ENCODE measurements around the gene PCK1.

Gene PCK1

DNA sequence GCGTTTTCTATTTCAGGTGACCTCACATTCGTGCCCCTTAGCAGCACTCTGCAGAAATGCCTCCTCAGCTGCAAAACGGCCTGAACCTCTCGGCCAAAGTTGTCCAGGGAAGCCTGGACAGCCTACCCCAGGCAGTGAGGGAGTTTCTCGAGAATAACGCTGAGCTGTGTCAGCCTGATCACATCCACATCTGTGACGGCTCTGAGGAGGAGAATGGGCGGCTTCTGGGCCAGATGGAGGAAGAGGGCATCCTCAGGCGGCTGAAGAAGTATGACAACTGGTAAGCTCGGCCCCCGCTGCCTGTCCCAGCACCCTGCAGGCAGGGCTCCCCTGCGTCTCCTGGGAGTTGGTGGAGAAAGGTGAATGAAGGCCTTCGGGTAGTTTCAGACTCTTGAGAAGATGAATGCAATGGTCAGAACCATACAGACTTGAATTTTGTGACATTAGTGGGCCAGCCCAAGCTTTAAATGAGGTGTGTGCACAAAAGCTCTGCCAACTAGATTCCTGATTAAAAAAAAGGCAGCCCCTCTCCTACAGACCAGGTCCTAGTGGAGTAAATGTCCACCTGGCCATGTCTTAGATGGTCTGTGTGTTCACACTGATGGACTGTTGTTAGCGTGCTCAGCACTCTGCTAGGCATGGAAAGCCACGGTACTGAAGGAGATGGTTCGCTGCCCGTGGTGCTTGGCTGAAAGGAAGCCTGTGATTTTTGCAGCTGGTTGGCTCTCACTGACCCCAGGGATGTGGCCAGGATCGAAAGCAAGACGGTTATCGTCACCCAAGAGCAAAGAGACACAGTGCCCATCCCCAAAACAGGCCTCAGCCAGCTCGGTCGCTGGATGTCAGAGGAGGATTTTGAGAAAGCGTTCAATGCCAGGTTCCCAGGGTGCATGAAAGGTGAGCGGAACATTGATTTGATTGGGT lies 708 bp downstream of the PCK1 start:
- TF ChIP-seq, protein P1, sequence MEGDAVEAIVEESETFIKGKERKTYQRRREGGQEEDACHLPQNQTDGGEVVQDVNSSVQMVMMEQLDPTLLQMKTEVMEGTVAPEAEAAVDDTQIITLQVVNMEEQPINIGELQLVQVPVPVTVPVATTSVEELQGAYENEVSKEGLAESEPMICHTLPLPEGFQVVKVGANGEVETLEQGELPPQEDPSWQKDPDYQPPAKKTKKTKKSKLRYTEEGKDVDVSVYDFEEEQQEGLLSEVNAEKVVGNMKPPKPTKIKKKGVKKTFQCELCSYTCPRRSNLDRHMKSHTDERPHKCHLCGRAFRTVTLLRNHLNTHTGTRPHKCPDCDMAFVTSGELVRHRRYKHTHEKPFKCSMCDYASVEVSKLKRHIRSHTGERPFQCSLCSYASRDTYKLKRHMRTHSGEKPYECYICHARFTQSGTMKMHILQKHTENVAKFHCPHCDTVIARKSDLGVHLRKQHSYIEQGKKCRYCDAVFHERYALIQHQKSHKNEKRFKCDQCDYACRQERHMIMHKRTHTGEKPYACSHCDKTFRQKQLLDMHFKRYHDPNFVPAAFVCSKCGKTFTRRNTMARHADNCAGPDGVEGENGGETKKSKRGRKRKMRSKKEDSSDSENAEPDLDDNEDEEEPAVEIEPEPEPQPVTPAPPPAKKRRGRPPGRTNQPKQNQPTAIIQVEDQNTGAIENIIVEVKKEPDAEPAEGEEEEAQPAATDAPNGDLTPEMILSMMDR (IDR thresholded peaks at IDR 0.05; ENCODE audit: low read depth, low read length): no peak
- DNase-seq (ENCODE audit: low read depth in 2 of 2): no peak
- H3K4me3 ChIP-seq (replicated peaks in 1 of 2; ENCODE audit: low read depth in 2 of 2, low read length in 2 of 2): no peak overlapping the region

DNA sequence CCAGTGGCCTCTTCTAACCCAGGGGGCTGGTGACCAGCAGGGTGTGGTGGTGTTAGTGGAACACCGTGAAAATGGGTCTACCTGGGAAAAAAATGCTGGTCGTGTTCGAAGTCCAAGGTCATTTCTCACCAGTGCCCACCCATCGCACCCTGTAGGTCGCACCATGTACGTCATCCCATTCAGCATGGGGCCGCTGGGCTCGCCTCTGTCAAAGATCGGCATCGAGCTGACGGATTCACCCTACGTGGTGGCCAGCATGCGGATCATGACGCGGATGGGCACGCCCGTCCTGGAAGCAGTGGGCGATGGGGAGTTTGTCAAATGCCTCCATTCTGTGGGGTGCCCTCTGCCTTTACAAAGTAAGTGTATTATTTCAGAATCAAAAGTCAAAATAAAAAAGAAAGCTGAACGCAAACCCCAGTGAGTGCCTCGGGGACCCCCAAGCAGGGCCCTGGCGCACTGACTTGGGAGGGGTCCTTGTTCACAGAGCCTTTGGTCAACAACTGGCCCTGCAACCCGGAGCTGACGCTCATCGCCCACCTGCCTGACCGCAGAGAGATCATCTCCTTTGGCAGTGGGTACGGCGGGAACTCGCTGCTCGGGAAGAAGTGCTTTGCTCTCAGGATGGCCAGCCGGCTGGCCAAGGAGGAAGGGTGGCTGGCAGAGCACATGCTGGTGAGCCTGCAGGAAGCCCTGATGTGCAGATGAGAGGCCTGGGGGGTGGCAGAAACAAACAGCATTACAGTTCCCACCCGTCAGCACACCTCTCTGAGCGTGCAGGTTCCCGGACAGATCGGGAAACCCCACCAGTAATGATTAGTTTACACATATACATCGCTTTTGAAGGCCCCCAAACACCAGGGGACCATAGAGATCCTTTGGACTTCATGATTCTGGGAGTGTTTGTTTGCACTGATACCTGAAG lies 1.9 kb downstream of the PCK1 start:
- DNase-seq (ENCODE audit: low read depth in 2 of 2): no peak
- TF ChIP-seq, protein P1 (IDR thresholded peaks at IDR 0.05; ENCODE audit: low read depth, low read length): no peak
- no peak overlapping the region for H3K4me3 ChIP-seq (replicated peaks in 1 of 2; ENCODE audit: low read depth in 2 of 2, low read length in 2 of 2)

DNA sequence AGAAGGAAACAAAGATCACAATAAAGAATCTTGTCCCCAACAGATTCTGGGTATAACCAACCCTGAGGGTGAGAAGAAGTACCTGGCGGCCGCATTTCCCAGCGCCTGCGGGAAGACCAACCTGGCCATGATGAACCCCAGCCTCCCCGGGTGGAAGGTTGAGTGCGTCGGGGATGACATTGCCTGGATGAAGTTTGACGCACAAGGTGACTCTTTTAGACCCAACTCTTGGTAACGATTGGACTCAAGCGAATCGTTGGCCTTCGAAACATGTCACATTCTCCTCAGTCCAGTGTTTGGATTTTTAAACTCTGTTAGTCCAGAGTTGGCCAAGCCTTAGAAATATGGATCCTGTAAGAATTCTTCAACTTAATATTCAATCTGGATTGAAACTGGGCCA lies 2.6 kb downstream of the PCK1 start:
- no peak for DNase-seq (ENCODE audit: low read depth in 2 of 2)
- TF ChIP-seq, protein P1 (IDR thresholded peaks at IDR 0.05; ENCODE audit: low read depth, low read length): no peak
- no peak overlapping the region for H3K4me3 ChIP-seq (replicated peaks in 1 of 2; ENCODE audit: low read depth in 2 of 2, low read length in 2 of 2)

DNA sequence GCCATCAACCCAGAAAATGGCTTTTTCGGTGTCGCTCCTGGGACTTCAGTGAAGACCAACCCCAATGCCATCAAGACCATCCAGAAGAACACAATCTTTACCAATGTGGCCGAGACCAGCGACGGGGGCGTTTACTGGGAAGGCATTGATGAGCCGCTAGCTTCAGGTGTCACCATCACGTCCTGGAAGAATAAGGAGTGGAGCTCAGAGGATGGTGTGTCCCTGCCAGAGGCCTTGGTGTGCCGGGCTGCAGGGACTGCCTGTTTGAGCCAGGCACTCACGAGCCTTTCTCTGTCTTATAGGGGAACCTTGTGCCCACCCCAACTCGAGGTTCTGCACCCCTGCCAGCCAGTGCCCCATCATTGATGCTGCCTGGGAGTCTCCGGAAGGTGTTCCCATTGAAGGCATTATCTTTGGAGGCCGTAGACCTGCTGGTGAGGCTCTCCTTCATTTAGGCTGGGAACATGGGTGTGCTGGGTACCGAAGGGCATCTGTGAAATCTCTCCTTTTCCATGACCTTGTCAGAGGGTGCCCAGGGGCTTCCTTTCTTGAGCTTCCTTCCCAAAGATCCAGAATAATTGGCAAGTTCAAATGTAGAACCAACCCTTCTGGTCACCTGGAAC lies 3.4 kb downstream of the PCK1 start:
- no peak overlapping the region for H3K4me3 ChIP-seq (replicated peaks in 1 of 2; ENCODE audit: low read depth in 2 of 2, low read length in 2 of 2)
- no peak for DNase-seq (ENCODE audit: low read depth in 2 of 2)
- TF ChIP-seq, protein P1 (IDR thresholded peaks at IDR 0.05; ENCODE audit: low read depth, low read length): no peak

DNA sequence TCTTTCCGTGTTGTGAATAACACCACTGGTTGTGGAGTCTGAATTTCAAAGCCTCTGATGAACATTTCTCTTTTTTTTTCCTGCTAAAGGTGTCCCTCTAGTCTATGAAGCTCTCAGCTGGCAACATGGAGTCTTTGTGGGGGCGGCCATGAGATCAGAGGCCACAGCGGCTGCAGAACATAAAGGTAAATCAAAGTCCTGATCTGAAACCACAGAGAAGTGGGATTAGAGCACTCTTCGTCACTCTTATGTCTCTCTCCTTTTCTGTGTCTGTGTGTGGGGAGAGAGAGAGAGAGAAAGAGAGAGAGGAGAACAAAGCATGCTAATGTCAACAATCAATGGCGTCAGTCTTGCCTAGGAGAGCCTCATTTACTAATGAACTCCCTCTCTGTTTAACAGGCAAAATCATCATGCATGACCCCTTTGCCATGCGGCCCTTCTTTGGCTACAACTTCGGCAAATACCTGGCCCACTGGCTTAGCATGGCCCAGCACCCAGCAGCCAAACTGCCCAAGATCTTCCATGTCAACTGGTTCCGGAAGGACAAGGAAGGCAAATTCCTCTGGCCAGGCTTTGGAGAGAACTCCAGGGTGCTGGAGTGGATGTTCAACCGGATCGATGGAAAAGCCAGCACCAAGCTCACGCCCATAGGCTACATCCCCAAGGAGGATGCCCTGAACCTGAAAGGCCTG lies 4.2 kb downstream of the PCK1 start:
- TF ChIP-seq, protein P1 (IDR thresholded peaks at IDR 0.05; ENCODE audit: low read depth, low read length): no peak
- no peak for DNase-seq (ENCODE audit: low read depth in 2 of 2)

DNA sequence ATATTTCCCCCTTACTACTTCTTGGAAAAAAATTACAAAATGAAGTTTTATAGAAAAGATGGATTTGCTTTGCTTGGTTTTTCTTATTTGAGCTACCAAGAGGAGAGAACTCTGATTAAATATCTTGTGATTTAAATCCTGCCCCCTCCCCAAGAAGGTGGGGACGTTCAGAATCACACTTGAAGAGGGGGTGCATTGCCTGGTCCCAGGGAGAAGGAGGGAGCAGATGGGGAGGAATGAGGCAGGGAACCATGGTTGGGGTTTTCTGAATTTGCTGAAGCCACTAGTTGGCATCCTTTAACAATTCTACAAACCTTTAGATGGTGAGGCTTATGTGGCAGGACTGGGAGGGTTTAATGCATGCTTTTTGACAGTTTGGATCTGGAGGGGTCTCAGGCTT lies 5.5 kb downstream of the PCK1 start:
- no peak for DNase-seq (ENCODE audit: low read depth in 2 of 2)
- TF ChIP-seq, protein P1 (IDR thresholded peaks at IDR 0.05; ENCODE audit: low read depth, low read length): no peak
- H3K4me3 ChIP-seq (replicated peaks in 1 of 2; ENCODE audit: low read depth in 2 of 2, low read length in 2 of 2): no peak overlapping the region

More for the DNA sequence above, 4.2 kb downstream of the PCK1 start:
- no peak overlapping the region for H3K4me3 ChIP-seq (replicated peaks in 1 of 2; ENCODE audit: low read depth in 2 of 2, low read length in 2 of 2)

Data from cardiac fibroblast (primary cell).